PC-3 (cell line): Measurements from ENCODE around the gene MAML2. TPM values are rescaled to one million over a fixed set of nuclear protein-coding genes. Genes with fewer than 3 reads are reported as not detected.

ENCODE experiments used
- ATAC-seq: fragments of 200-7000 bp; cut with Tn5 transposase; 2 replicates; pipeline ENCODE4 v1.9.1; 2020; ENCODE audit warnings: mild to moderate bottlenecking, moderate library complexity
- BruUV-seq: library from RNA; stranded (reverse); fragments of 400-500 nt; replicated peaks from 2 replicates; lab custom pipeline; 2021; lab: Mats Ljungman, UMichigan
- CTCF ChIA-PET: fragments of 300-600 bp; sonication (Branson Sonifier 250); formaldehyde crosslinking; loops from one replicate; lab custom pipeline; 2022; ENCODE audit warnings: antibody characterized with exemption; lab: Charles Lee
- POLR2A ChIA-PET: fragments of 300-600 bp; sonication (Branson Sonifier 250); formaldehyde crosslinking; loops from one replicate; lab custom pipeline; 2022; ENCODE audit warnings: antibody characterized with exemption; ENCODE audit not compliant: unreplicated experiment; lab: Charles Lee
- DNase-seq: peaks from one replicate; pipeline ENCODE4 v3.0.0-alpha.2; 2015
- H2AFZ ChIP-seq: fragments of 300-600 bp; sonication (generic); 2 replicates; pipeline ENCODE4 v1.6.0; 2016; ENCODE audit warnings: antibody characterized with exemption, low read length
- H3F3A ChIP-seq: fragments of 300-600 bp; sonication (generic); one replicate; pipeline ENCODE4 v1.6.0; 2017; ENCODE audit warnings: antibody characterized with exemption, low read length, control low read depth, mild to moderate bottlenecking; ENCODE audit not compliant: unreplicated experiment
- H3K27ac ChIP-seq: fragments of 300-600 bp; sonication (generic); 2 replicates; pipeline ENCODE4 v1.5.1; 2016; ENCODE audit warnings: mild to moderate bottlenecking, low read length
- H3K27me3 ChIP-seq: fragments of 300-600 bp; sonication (generic); 2 replicates; pipeline ENCODE4 v1.6.1; 2016; ENCODE audit warnings: low read length, mixed read lengths
- H3K36me3 ChIP-seq: fragments of 300-600 bp; sonication (generic); 2 replicates; pipeline ENCODE4 v1.6.1; 2016; ENCODE audit warnings: low read depth, mixed run types, low read length, mixed read lengths
- H3K4me1 ChIP-seq: fragments of 300-600 bp; sonication (generic); 2 replicates; pipeline ENCODE4 v1.5.1; 2016; ENCODE audit warnings: low read length; ENCODE audit not compliant: insufficient read depth
- H3K4me2 ChIP-seq: fragments of 300-600 bp; sonication (generic); 2 replicates; pipeline ENCODE4 v1.6.0; 2016; ENCODE audit warnings: low read length
- H3K4me3 ChIP-seq: fragments of 300-600 bp; sonication (generic); 2 replicates; pipeline ENCODE4 v1.5.1; 2016; ENCODE audit warnings: mild to moderate bottlenecking, low read length, mixed read lengths
- H3K79me2 ChIP-seq: fragments of 300-600 bp; sonication (generic); 2 replicates; pipeline ENCODE4 v1.6.1; 2017; ENCODE audit warnings: low read length, mixed read lengths
- H3K9ac ChIP-seq: fragments of 300-600 bp; sonication (generic); 2 replicates; pipeline ENCODE4 v1.6.0; 2016; ENCODE audit warnings: mild to moderate bottlenecking, low read length
- H3K9me2 ChIP-seq: fragments of 300-600 bp; sonication (generic); replicated peaks from 2 replicates; pipeline ENCODE4 v1.6.1; 2016; ENCODE audit warnings: mixed run types, low read length, mixed read lengths
- H3K9me3 ChIP-seq: fragments of 300-600 bp; sonication (generic); 2 replicates; pipeline ENCODE4 v1.6.1; 2016; ENCODE audit warnings: low read length, mixed read lengths
- H4K20me1 ChIP-seq: fragments of 300-600 bp; sonication (generic); 2 replicates; pipeline ENCODE4 v1.6.1; 2016; ENCODE audit warnings: low read length, mixed read lengths
- CTCF ChIP-seq: fragments of 300-600 bp; sonication (generic); conservative IDR thresholded peaks from 2 replicates; pipeline ENCODE4 v1.5.1; 2017; ENCODE audit warnings: antibody characterized with exemption, low read depth, mild to moderate bottlenecking, low read length
- EZH2 ChIP-seq: fragments of 300-600 bp; sonication (generic); IDR thresholded peaks from one replicate; pipeline ENCODE4 v1.6.1; 2017; ENCODE audit warnings: antibody characterized with exemption, mild to moderate bottlenecking, low read length; ENCODE audit not compliant: unreplicated experiment
- EZH2phosphoT487 ChIP-seq: fragments of 300-600 bp; sonication (generic); IDR thresholded peaks from 2 replicates; pipeline ENCODE4 v1.6.1; 2018; ENCODE audit warnings: mild to moderate bottlenecking, antibody characterized with exemption, low read length, borderline replicate concordance
- intact Hi-C: fragments of 100-400 bp; cut with micrococcal nuclease; formaldehyde crosslinking; loops from 2 replicates; pipeline ENCODE4 v1.9.0; 2023
- total RNA-seq: library from RNA; depleted of rRNA; stranded (reverse); fragments of >200 nt; gene quantifications from 2 replicates; pipeline ENCODE4 v1.2.3, GENCODE V29; 2014

MAML2 gene
- total RNA-seq, 1 experiment from 2014 or later = 10.9 TPM

- no peaks in the 10 kb centered on the region for H4K20me1 ChIP-seq
- TF ChIP-seq EZH2phosphoT487 (no peak), CTCF (no peak), EZH2 (no peak)
- BruUV-seq = no TSS peak
- no peaks in the 10 kb centered on the region for H3K79me2 ChIP-seq
- no peaks in the 10 kb centered on the region for H3F3A ChIP-seq
- no peak overlapping the region for H3K4me2 ChIP-seq
- H3K36me3 ChIP-seq = no peaks in the 10 kb centered on the region
- H3K4me3 ChIP-seq = no peak overlapping the region
- H2AFZ ChIP-seq = no peak overlapping the region
- no peaks in the 10 kb centered on the region for H3K27me3 ChIP-seq
- no peaks in the 10 kb centered on the region for H3K4me1 ChIP-seq
- no peak overlapping the region for H3K9ac ChIP-seq
- H3K27ac ChIP-seq = no peak overlapping the region
- no peak for ATAC-seq
- H3K9me2 ChIP-seq = no peaks in the 10 kb centered on the region
- no peaks in the 10 kb centered on the region for H3K9me3 ChIP-seq
- CTCF ChIA-PET = interaction anchor here (0.5 kb wide), 1 partner anchor 260 kb away, joined by 5 read pairs; no protein-coding TSS in a partner anchor
- DNase-seq = no peak
- intact Hi-C loops = no loop called here
- POLR2A ChIA-PET = no interaction called here
Observed at GRCh38 chr11:96109331-96110030, 233.5 kb downstream of the MAML2 start.

GRCh38 chr11:96107143-96107824, 235.7 kb downstream of the MAML2 start:
- H3K4me2 ChIP-seq = no peak overlapping the region
- no peaks in the 10 kb centered on the region for H3K9me2 ChIP-seq
- H3F3A ChIP-seq = no peaks in the 10 kb centered on the region
- TF ChIP-seq EZH2 (no peak), CTCF (no peak), EZH2phosphoT487 (no peak)
- H3K9ac ChIP-seq = no peak overlapping the region
- no peak for ATAC-seq
- no peaks in the 10 kb centered on the region for H3K27me3 ChIP-seq
- no peak overlapping the region for H3K4me3 ChIP-seq
- CTCF ChIA-PET = no interaction called here
- no peak overlapping the region for H2AFZ ChIP-seq
- intact Hi-C loops = no loop called here
- no peak for DNase-seq
- BruUV-seq = no TSS peak
- POLR2A ChIA-PET = interaction anchor here (0.7 kb wide), 1 partner anchor 225 kb away, joined by 4 read pairs; no protein-coding TSS in a partner anchor
- H3K36me3 ChIP-seq = no peaks in the 10 kb centered on the region
- H3K9me3 ChIP-seq = no peaks in the 10 kb centered on the region
- no peak overlapping the region for H3K27ac ChIP-seq
- peaks cover 13% of the 10 kb centered on the region for H3K4me1 ChIP-seq
- H4K20me1 ChIP-seq = no peaks in the 10 kb centered on the region
- no peaks in the 10 kb centered on the region for H3K79me2 ChIP-seq

GRCh38 chr11:96106645-96107044, 236.3 kb downstream of the MAML2 start:
- Histone ChIP-seq H3F3A (no peaks in the 10 kb centered on the region), H3K79me2 (no peaks in the 10 kb centered on the region), H2AFZ (no peak overlapping the region), H3K36me3 (no peaks in the 10 kb centered on the region), H3K4me2 (no peak overlapping the region), H3K4me3 (no peak overlapping the region), H3K9ac (no peak overlapping the region), H4K20me1 (no peaks in the 10 kb centered on the region), H3K4me1 (peaks cover 17% of the 10 kb centered on the region), H3K9me3 (no peaks in the 10 kb centered on the region), H3K27me3 (no peaks in the 10 kb centered on the region), H3K27ac (no peak overlapping the region), H3K9me2 (no peaks in the 10 kb centered on the region)
- CTCF ChIA-PET = no interaction called here
- BruUV-seq = no TSS peak
- DNase-seq (no peak), ATAC-seq (no peak)
- intact Hi-C loops = no loop called here
- POLR2A ChIA-PET = no interaction called here
- TF ChIP-seq EZH2 (no peak), EZH2phosphoT487 (no peak), CTCF (no peak)
